ENCODE measurements around the gene MRPL20. TPM values are rescaled to one million over a fixed set of nuclear protein-coding genes. Genes with fewer than 3 reads are reported as not detected.

MRPL20 gene
- total and polyA plus RNA-seq, 9 of the 15 experiments (the other 6 are each of a cell fraction or from before 2014, with no cell fraction given) = 180 to 671 (median 229) TPM

DNA sequence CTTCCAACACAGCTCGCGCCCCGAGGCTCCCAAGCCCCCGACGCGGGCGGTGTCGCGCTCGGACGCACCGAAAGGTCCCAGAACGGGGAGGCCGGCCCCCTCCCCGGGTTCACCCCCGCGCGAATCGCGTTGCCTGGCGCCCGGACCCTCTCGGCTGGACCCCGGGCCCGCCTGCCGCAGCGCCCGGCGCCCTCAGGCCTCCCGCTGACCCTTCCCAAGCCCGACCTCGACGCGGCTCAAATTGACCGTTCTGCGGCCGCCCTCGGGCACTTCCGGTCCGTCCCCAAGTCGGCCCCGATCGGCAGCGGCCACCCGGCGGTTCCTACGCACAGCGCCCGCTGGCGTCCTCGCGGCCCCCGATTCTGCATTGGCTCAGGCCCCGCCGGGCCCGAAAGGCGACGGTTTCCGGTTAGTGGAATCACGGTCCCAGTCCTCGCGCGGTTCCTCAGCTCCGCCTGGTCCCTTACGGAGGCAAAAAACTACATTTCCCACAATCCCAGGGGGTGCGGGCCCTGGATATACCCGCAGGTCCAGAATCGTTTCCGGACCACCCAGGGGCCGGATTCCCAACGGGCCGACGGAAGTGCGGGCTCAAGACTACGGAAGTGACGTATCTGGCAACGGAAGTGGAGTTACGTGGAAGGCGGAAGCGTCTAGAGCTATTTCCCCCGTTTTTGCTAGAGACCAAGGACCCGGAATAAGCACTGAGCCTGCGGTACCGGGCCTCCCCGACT is 32.0 kb downstream of the MRPL20 start, which contains the start of gene AURKAIP1 (continued):
- TF ChIP-seq, protein P1, sequence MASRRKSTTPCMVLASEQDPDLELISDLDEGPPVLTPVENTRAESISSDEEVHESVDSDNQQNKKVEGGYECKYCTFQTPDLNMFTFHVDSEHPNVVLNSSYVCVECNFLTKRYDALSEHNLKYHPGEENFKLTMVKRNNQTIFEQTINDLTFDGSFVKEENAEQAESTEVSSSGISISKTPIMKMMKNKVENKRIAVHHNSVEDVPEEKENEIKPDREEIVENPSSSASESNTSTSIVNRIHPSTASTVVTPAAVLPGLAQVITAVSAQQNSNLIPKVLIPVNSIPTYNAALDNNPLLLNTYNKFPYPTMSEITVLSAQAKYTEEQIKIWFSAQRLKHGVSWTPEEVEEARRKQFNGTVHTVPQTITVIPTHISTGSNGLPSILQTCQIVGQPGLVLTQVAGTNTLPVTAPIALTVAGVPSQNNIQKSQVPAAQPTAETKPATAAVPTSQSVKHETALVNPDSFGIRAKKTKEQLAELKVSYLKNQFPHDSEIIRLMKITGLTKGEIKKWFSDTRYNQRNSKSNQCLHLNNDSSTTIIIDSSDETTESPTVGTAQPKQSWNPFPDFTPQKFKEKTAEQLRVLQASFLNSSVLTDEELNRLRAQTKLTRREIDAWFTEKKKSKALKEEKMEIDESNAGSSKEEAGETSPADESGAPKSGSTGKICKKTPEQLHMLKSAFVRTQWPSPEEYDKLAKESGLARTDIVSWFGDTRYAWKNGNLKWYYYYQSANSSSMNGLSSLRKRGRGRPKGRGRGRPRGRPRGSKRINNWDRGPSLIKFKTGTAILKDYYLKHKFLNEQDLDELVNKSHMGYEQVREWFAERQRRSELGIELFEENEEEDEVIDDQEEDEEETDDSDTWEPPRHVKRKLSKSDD (conservative IDR thresholded peaks at IDR 0.05; ENCODE audit: low read length) = peak; percentile 92; the same call in 1 of the 2 replicates
- TF ChIP-seq ELF2 (CRISPR knock-in tag; IDR thresholded peaks at IDR 0.05) (peak; percentile 97), JUNB (CRISPR knock-in tag; conservative IDR thresholded peaks at IDR 0.05) (no peak), RB1 (IDR thresholded peaks at IDR 0.05; ENCODE audit: low read depth) (peak; percentile 100), MCM2 (IDR thresholded peaks at IDR 0.05; ENCODE audit: low read depth) (no peak), MCM3 (IDR thresholded peaks at IDR 0.05) (no peak), NFYB (IDR thresholded peaks at IDR 0.05; ENCODE audit: extremely low read depth, insufficient read length) (no peak), ZFPM2 (CRISPR knock-in tag; IDR thresholded peaks at IDR 0.05) (peak; percentile 52; the same call in 1 of the 2 replicates), RBM22 (IDR thresholded peaks at IDR 0.05; ENCODE audit: low read depth, low read length, poor library complexity, severe bottlenecking) (peak; percentile 96), PHTF2 (CRISPR knock-in tag; IDR thresholded peaks at IDR 0.05) (no peak)
- TF ChIP-seq, protein P2, sequence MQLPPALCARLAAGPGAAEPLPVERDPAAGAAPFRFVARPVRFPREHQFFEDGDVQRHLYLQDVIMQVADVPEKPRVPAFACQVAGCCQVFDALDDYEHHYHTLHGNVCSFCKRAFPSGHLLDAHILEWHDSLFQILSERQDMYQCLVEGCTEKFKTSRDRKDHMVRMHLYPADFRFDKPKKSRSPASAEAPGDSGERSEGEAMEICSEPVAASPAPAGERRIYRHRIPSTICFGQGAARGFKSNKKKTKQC (CRISPR knock-in tag; IDR thresholded peaks at IDR 0.05) = peak; percentile 28
- TF ChIP-seq, protein P3, sequence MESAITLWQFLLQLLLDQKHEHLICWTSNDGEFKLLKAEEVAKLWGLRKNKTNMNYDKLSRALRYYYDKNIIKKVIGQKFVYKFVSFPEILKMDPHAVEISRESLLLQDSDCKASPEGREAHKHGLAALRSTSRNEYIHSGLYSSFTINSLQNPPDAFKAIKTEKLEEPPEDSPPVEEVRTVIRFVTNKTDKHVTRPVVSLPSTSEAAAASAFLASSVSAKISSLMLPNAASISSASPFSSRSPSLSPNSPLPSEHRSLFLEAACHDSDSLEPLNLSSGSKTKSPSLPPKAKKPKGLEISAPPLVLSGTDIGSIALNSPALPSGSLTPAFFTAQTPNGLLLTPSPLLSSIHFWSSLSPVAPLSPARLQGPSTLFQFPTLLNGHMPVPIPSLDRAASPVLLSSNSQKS (CRISPR knock-in tag; IDR thresholded peaks at IDR 0.05) = no peak
- TF ChIP-seq, protein P4, sequence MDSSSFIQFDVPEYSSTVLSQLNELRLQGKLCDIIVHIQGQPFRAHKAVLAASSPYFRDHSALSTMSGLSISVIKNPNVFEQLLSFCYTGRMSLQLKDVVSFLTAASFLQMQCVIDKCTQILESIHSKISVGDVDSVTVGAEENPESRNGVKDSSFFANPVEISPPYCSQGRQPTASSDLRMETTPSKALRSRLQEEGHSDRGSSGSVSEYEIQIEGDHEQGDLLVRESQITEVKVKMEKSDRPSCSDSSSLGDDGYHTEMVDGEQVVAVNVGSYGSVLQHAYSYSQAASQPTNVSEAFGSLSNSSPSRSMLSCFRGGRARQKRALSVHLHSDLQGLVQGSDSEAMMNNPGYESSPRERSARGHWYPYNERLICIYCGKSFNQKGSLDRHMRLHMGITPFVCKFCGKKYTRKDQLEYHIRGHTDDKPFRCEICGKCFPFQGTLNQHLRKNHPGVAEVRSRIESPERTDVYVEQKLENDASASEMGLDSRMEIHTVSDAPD (CRISPR knock-in tag; IDR thresholded peaks at IDR 0.05) = no peak
- TF ChIP-seq, protein P5, sequence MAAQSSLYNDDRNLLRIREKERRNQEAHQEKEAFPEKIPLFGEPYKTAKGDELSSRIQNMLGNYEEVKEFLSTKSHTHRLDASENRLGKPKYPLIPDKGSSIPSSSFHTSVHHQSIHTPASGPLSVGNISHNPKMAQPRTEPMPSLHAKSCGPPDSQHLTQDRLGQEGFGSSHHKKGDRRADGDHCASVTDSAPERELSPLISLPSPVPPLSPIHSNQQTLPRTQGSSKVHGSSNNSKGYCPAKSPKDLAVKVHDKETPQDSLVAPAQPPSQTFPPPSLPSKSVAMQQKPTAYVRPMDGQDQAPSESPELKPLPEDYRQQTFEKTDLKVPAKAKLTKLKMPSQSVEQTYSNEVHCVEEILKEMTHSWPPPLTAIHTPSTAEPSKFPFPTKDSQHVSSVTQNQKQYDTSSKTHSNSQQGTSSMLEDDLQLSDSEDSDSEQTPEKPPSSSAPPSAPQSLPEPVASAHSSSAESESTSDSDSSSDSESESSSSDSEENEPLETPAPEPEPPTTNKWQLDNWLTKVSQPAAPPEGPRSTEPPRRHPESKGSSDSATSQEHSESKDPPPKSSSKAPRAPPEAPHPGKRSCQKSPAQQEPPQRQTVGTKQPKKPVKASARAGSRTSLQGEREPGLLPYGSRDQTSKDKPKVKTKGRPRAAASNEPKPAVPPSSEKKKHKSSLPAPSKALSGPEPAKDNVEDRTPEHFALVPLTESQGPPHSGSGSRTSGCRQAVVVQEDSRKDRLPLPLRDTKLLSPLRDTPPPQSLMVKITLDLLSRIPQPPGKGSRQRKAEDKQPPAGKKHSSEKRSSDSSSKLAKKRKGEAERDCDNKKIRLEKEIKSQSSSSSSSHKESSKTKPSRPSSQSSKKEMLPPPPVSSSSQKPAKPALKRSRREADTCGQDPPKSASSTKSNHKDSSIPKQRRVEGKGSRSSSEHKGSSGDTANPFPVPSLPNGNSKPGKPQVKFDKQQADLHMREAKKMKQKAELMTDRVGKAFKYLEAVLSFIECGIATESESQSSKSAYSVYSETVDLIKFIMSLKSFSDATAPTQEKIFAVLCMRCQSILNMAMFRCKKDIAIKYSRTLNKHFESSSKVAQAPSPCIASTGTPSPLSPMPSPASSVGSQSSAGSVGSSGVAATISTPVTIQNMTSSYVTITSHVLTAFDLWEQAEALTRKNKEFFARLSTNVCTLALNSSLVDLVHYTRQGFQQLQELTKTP (IDR thresholded peaks at IDR 0.05; ENCODE audit: low read depth in 1 of 2, partially characterized antibody in 2 of 2) = peak in 1 of 2 experiments; percentile 91
- TF ChIP-seq, protein P6, sequence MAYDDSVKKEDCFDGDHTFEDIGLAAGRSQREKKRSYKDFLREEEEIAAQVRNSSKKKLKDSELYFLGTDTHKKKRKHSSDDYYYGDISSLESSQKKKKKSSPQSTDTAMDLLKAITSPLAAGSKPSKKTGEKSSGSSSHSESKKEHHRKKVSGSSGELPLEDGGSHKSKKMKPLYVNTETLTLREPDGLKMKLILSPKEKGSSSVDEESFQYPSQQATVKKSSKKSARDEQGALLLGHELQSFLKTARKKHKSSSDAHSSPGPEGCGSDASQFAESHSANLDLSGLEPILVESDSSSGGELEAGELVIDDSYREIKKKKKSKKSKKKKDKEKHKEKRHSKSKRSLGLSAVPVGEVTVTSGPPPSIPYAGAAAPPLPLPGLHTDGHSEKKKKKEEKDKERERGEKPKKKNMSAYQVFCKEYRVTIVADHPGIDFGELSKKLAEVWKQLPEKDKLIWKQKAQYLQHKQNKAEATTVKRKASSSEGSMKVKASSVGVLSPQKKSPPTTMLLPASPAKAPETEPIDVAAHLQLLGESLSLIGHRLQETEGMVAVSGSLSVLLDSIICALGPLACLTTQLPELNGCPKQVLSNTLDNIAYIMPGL (CRISPR knock-in tag; IDR thresholded peaks at IDR 0.05) = peak; percentile 98
